CD4-positive, alpha-beta T cell (primary cell): ENCODE results near the gene POU2F1. TPM values are rescaled to one million over a fixed set of nuclear protein-coding genes. Genes with fewer than 3 reads are reported as not detected.

Source experiments
- ATAC-seq: fragments of 200-7000 bp; cut with Tn5 transposase; one replicate; pipeline ENCODE4 v1.10.0; 2022; ENCODE audit warnings: mild to moderate bottlenecking; ENCODE audit not compliant: poor library complexity
- CTCF ChIA-PET: fragments of 350-600 bp; sonication (Branson Sonifier 250); formaldehyde crosslinking; loops from one replicate; lab custom pipeline; 2021; ENCODE audit warnings: antibody characterized with exemption, inconsistent platforms; lab: Charles Lee
- POLR2A ChIA-PET: fragments of 350-600 bp; sonication (Branson Sonifier 250); formaldehyde crosslinking; loops from one replicate; lab custom pipeline; 2021; ENCODE audit warnings: antibody characterized with exemption, inconsistent platforms; lab: Charles Lee
- DNase-seq, 14 experiments: peaks; one replicate each; pipeline ENCODE4 v3.0.0-alpha.2; 2013 to 2020; ENCODE audit warnings: mixed read lengths in 2 of 14
- H3K27ac ChIP-seq, 2 donors: one replicate each; pipeline versions ENCODE4 v1.5.1 to v1.7.0; 2013; ENCODE audit warnings: low read length in 2 of 2, low read depth in 1 of 2, mild to moderate bottlenecking in 1 of 2
- H3K27me3 ChIP-seq, 2 experiments: 1 replicate in 1 of 2; 2 replicates in 1 of 2; pipeline versions ENCODE4 v1.6.1 to v1.7.0; 2013; ENCODE audit warnings: low read length in 2 of 2, control low read depth in 1 of 2, mild to moderate bottlenecking in 1 of 2, moderate library complexity in 1 of 2; ENCODE audit not compliant: insufficient read depth in 2 of 2, control insufficient read depth in 1 of 2
- H3K36me3 ChIP-seq: one replicate; pipeline ENCODE4 v1.6.1; 2013; ENCODE audit warnings: low read length, control low read depth; ENCODE audit not compliant: insufficient read depth
- H3K4me1 ChIP-seq: one replicate; pipeline ENCODE4 v1.6.1; 2013; ENCODE audit warnings: low read length, control low read depth; ENCODE audit not compliant: insufficient read depth
- H3K4me3 ChIP-seq: one replicate; pipeline ENCODE4 v1.5.1; 2013; ENCODE audit warnings: mild to moderate bottlenecking, low read length, moderate library complexity
- H3K9me3 ChIP-seq, 2 experiments: 1 replicate in 1 of 2; 2 replicates in 1 of 2; pipeline versions ENCODE4 v1.6.1 to v1.7.0; 2013; ENCODE audit warnings: low read length in 2 of 2, mild to moderate bottlenecking in 2 of 2, control low read depth in 1 of 2, moderate library complexity in 1 of 2; ENCODE audit not compliant: control insufficient read depth in 1 of 2, insufficient read depth in 1 of 2
- H3K27ac Mint-ChIP-seq: one replicate; pipeline ENCODE4 v1.8.0; 2020; ENCODE audit warnings: mixed read lengths
- H3K27me3 Mint-ChIP-seq: one replicate; pipeline ENCODE4 v1.8.0; 2021; ENCODE audit warnings: mixed read lengths
- H3K36me3 Mint-ChIP-seq: one replicate; pipeline ENCODE4 v1.8.0; 2021; ENCODE audit warnings: low read depth, mixed read lengths
- H3K4me1 Mint-ChIP-seq: one replicate; pipeline ENCODE4 v1.8.0; 2021; ENCODE audit warnings: low read depth, mixed read lengths
- H3K4me3 Mint-ChIP-seq: one replicate; pipeline ENCODE4 v1.8.0; 2020; ENCODE audit warnings: mild to moderate bottlenecking, mixed read lengths
- H3K9me3 Mint-ChIP-seq: one replicate; pipeline ENCODE4 v1.8.0; 2020; ENCODE audit warnings: mixed read lengths
- CTCF ChIP-seq: fragments of 200-600 bp; IDR thresholded peaks from one replicate; pipeline ENCODE4 v1.8.0; 2022; ENCODE audit warnings: antibody characterized with exemption, mild to moderate bottlenecking
- intact Hi-C, 2 experiments: fragments of 100-400 bp; cut with DNase I in 1 of 2; cut with micrococcal nuclease in 1 of 2; formaldehyde crosslinking; loops; one replicate each; pipeline versions ENCODE4 v1.15.1 to v1.9.0; 2023 to 2025; cut with DNase I, micrococcal nuclease
- total RNA-seq, 174 experiments: library from RNA in 2 of 174; stranded (reverse) in 2 of 174; gene quantifications; one replicate each; pipeline ENCODE4 v1.2.3 and lab custom pipeline; 2021 to 2026

POU2F1 gene
- total RNA-seq, 2 experiments from 2014 or later = 27.0 to 28.6 TPM

DNA sequence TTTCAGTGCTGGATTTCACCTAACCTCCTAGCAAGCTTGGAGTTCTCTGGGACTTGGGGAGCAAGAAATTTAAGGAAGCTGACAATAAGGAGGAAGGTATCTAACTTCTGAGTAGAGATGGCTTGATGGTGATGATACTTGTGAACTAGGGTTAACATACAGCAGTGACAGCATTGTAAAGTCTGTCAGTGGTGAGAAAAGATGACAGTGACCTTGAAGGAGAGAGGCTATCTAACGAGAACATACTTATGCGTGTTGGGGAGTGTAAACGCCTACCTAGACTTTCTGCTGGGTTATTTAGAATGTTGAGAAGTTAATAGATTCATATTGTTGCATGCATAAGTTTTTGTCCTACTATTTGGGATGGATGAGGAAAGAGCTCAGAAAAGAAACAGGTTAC, 16.3 kb downstream of the POU2F1 start:
- Mint-ChIP-seq H3K27me3 (no peaks in the 10 kb centered on the region), H3K4me1 (peaks cover 32% of the 10 kb centered on the region)
- intact Hi-C loops = no loop called here

GRCh38 chr1:167238713-167239112, 18.0 kb downstream of the POU2F1 start:
- Mint-ChIP-seq H3K4me1 (peaks cover 38% of the 10 kb centered on the region), H3K36me3 (peaks cover 9% of the 10 kb centered on the region), H3K9me3 (no peaks in the 10 kb centered on the region), H3K4me3 (no peak overlapping the region), H3K27ac (no peak overlapping the region), H3K27me3 (no peaks in the 10 kb centered on the region)
- POLR2A ChIA-PET = no interaction called here
- ATAC-seq (no peak), DNase-seq (no peak)
- H3K27me3 ChIP-seq = no peaks in the 10 kb centered on the region
- CTCF ChIA-PET = no interaction called here
- H3K9me3 ChIP-seq = peaks cover 0 to under 1% of the 10 kb centered on the region in 2 experiments
- peaks cover 4% of the 10 kb centered on the region for H3K4me1 ChIP-seq
- H3K4me3 ChIP-seq = no peak overlapping the region
- no peaks in the 10 kb centered on the region for H3K36me3 ChIP-seq
- H3K27ac ChIP-seq = no peak overlapping the region
- intact Hi-C loops = no loop called here
- no peak for TF ChIP-seq CTCF

More for the DNA sequence above, 16.3 kb downstream of the POU2F1 start:
- Mint-ChIP-seq H3K4me3 (no peak overlapping the region), H3K9me3 (no peaks in the 10 kb centered on the region), H3K36me3 (no peaks in the 10 kb centered on the region), H3K27ac (no peak overlapping the region)
- ATAC-seq = no peak
- DNase-seq = no peak
- CTCF ChIA-PET = interaction anchor here (0.8 kb wide), 1 partner anchor 17 kb away, joined by 3 read pairs; no protein-coding TSS in a partner anchor
- peaks cover 4% of the 10 kb centered on the region for H3K4me1 ChIP-seq
- H3K4me3 ChIP-seq = no peak overlapping the region
- POLR2A ChIA-PET = interaction anchor here (1.1 to 1.9 kb wide), 3 partner anchors 8 to 17 kb away, joined by 3 to 8 read pairs (median 3); partner anchors contain the start of gene POU2F1
- H3K27me3 ChIP-seq = no peaks in the 10 kb centered on the region
- H3K27ac ChIP-seq = no peak overlapping the region
- no peak for TF ChIP-seq CTCF
- no peaks in the 10 kb centered on the region for H3K9me3 ChIP-seq
- no peaks in the 10 kb centered on the region for H3K36me3 ChIP-seq

GRCh38 chr1:167239257-167239656, 18.6 kb downstream of the POU2F1 start:
- DNase-seq = no peak
- Histone ChIP-seq H3K9me3 (peaks cover 0 to 4% of the 10 kb centered on the region in 2 experiments), H3K4me3 (no peak overlapping the region), H3K4me1 (peaks cover 4% of the 10 kb centered on the region), H3K36me3 (no peaks in the 10 kb centered on the region), H3K27ac (no peak overlapping the region), H3K27me3 (no peaks in the 10 kb centered on the region)
- TF ChIP-seq CTCF = no peak
- no peak for ATAC-seq
- Mint-ChIP-seq H3K4me3 (no peak overlapping the region), H3K9me3 (no peaks in the 10 kb centered on the region), H3K27me3 (no peaks in the 10 kb centered on the region), H3K4me1 (peaks cover 32% of the 10 kb centered on the region), H3K36me3 (peaks cover 12% of the 10 kb centered on the region), H3K27ac (no peak overlapping the region)
- POLR2A ChIA-PET = no interaction called here
- CTCF ChIA-PET = interaction anchor here (0.9 kb wide), 1 partner anchor 28 kb away, joined by 4 read pairs; no protein-coding TSS in a partner anchor
- intact Hi-C loops = no loop called here
